HG02571 (cell line): Measurements from ENCODE around the gene MICALL1.

ENCODE experiments used
- ATAC-seq: cut with Tn5 transposase; IDR thresholded peaks from one replicate; pipeline ENCODE4 v1.9.1; 2021; ENCODE audit warnings: mild to moderate bottlenecking, moderate library complexity; ENCODE audit not compliant: unreplicated experiment

MICALL1 gene

GRCh38 chr22:37905534-37906363 is at the start of gene MICALL1:
Gene MICALL1, plus strand, starts transcription at chr22:37906297. Its CDS starts 126 bp downstream, at chr22:37906423.
- ATAC-seq: peak; percentile 71

GRCh38 chr22:37860796-37861421 is 45.2 kb upstream of the MICALL1 start:
- ATAC-seq: no peak

- ATAC-seq: no peak
These were observed 43.3 kb upstream of the MICALL1 start for GRCh38 chr22:37862570-37863325.

- ATAC-seq: no peak
These were observed 40.6 kb upstream of the MICALL1 start for GRCh38 chr22:37865510-37865909.

GRCh38 chr22:37870273-37870672 is 35.8 kb upstream of the MICALL1 start:
- ATAC-seq: no peak

GRCh38 chr22:37880668-37881440 is 25.2 kb upstream of the MICALL1 start:
- no peak for ATAC-seq

- ATAC-seq: no peak
These were observed 21.7 kb upstream of the MICALL1 start for GRCh38 chr22:37884420-37884819.

GRCh38 chr22:37887584-37888378 is 18.3 kb upstream of the MICALL1 start:
- no peak for ATAC-seq

- ATAC-seq: no peak
These were observed 14.2 kb upstream of the MICALL1 start for GRCh38 chr22:37891926-37892325.

GRCh38 chr22:37892566-37893335 is 13.3 kb upstream of the MICALL1 start:
- ATAC-seq: no peak

GRCh38 chr22:37893583-37893983 is 12.5 kb upstream of the MICALL1 start:
- no peak for ATAC-seq

- ATAC-seq: no peak
These were observed 11.0 kb upstream of the MICALL1 start for GRCh38 chr22:37894939-37895670.

GRCh38 chr22:37896181-37896592 is 9.9 kb upstream of the MICALL1 start:
- no peak for ATAC-seq

- no peak for ATAC-seq
These were observed 9.2 kb upstream of the MICALL1 start for GRCh38 chr22:37896939-37897338.

- ATAC-seq: no peak
These were observed 8.3 kb upstream of the MICALL1 start for GRCh38 chr22:37897807-37898206.

- no peak for ATAC-seq
These were observed 7.5 kb upstream of the MICALL1 start for GRCh38 chr22:37898441-37899181.

GRCh38 chr22:37904572-37905533 is 1.2 kb upstream of the MICALL1 start:
- ATAC-seq: no peak
